GM19023 (cell line): ENCODE measurements around the gene ZDHHC11.
"Not testable (repeated sequence)": the region's sequence is repeated elsewhere in the genome, so short reads cannot be mapped to it uniquely, and the experiment has no call there.

Experiments used
- ATAC-seq: cut with Tn5 transposase; IDR thresholded peaks from one replicate; pipeline ENCODE4 v1.9.1; 2021; ENCODE audit warnings: mild to moderate bottlenecking, moderate library complexity; ENCODE audit not compliant: unreplicated experiment

ZDHHC11 gene

GRCh38 chr5:763998-764781 lies 86.6 kb downstream of the ZDHHC11 start:
- ATAC-seq: no peak

GRCh38 chr5:763397-763796 lies 87.4 kb downstream of the ZDHHC11 start:
- no peak for ATAC-seq

DNA sequence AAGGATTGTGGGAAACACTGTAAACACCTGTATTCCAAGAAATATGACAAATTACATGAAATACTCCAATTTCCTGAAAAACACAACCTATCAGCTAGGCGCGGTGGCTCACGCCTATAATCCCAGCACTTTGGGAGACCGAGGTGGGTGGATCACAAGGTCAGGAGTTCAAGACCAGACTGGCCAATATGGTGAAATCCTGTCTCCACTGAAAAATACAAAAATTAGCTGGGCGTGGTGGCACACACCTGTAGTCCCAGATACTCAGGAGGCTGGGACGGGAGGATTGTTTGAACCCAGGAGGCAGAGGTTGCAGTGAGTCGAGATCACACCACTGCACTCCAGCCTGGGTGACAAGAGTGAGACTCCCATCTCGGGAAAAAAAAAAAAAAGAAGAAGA lies 87.8 kb downstream of the ZDHHC11 start:
- ATAC-seq: not testable (repeated sequence)

DNA sequence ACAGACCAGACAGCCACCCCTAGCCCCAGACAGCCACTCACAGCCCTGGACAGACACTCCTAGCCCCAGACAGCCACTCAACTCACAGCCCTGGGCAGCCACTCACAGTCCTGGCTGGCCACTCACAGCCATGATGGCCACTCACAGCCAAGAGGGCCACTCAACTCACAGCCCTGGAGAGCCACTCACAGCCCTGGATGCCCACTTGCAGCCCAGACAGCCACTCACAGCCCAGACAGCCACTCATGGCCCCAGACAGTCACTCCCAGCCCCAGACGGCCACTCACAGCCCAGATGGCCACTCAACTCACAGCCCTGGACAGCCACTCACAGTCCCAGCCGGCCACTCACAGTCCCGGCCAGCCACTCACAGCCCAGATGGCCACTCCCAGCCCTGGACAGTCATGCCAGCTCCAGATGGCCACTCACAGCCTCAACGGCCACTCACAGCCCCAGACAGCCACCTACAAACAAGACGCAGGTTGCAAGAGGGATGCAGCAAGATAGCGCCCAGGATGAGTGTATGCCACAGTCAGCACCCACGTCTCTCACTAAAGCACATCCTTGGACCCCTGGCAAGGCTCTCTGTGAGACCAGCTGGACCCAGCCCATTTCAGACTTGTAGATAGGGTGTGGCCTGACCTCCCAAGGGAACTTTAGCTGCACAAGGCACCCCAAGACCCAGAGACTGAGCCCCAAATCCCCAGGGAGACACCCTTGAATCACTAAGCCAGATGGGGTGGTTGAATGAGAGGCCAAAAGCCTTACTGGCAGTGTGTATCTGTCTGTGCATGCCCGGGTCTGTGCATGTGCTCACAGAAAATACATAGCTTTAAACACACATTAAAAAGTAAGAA lies 88.7 kb downstream of the ZDHHC11 start:
- ATAC-seq: no peak

GRCh38 chr5:761059-761771 lies 89.6 kb downstream of the ZDHHC11 start:
- ATAC-seq: no peak

- ATAC-seq: no peak
These were observed 90.3 kb downstream of the ZDHHC11 start for GRCh38 chr5:760363-761058.

GRCh38 chr5:759781-760362 lies 90.9 kb downstream of the ZDHHC11 start:
- no peak for ATAC-seq

- no peak for ATAC-seq
These were observed 91.6 kb downstream of the ZDHHC11 start for GRCh38 chr5:759111-759751.

DNA sequence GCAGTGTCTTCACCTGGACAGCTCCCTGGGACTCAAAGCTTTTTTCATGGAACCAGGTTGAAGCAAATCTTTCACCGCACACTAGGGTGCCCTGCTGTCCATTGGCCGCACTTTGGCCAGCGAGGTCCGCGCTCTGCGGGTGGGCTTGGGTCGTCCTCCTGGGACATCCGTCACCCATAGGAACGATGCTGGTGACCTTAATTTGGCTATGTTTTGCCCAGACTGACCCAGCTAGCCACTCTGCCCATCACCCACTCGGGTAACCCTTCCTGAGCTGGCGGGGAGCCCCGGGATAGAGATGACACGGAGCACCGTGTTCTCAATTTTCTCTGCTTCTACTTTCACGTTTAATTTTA lies 92.1 kb downstream of the ZDHHC11 start:
- ATAC-seq: no peak

- ATAC-seq: no peak
These were observed 92.7 kb downstream of the ZDHHC11 start for GRCh38 chr5:757931-758697.

DNA sequence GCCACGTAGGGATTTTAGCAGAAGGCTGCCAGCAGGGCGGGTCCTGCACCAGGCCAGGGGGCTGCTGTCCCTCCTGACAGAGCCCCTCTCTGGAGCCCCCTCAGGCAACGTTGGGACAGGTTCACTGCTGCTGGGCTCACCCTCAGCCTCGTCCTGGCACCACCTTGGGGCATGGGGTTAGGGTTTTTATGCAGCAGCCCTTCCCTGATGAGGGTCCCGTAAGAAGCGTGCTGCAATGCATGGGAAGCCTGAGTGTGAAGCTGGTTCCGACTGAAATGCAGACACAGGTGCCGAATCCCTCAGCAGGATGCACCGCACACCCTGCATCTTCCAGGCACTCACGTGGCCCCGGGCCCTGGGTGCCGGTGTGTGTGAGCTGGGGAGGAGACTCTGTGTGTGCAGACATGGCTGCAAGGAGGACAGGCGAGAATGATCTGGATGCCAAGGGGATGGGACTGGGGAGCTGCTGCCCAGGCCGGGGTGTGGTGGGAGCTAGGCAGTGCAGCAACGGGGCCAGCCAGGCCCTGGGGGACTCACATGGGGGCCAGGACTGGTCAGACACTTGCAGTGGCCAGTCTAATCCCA lies 93.3 kb downstream of the ZDHHC11 start:
- ATAC-seq: no peak

DNA sequence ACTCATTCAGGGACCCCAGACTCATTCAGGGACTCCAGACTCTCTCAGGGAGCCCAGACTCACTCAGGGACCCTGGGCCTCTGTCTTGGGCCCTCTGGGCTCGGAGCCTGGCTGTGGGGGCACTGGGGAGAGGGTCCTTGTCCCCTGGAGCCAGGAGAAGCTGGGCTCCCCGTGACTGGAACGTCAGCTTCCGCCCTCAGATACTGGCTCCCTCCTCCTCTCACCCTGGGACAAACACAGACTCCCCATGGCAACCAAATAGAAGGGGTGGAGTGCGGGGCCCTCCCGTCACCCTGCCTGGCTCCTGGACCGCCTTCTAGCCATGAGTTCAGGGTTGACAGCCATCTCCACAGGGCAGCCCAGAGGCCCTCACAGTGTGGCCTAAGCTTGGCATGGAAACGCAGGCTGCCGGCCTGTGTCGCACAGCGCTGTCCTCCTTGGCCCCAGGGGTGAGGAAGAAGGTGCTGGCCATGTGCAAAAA lies 93.9 kb downstream of the ZDHHC11 start:
- no peak for ATAC-seq

- no peak for ATAC-seq
These were observed 94.6 kb downstream of the ZDHHC11 start for GRCh38 chr5:756171-756570.

DNA sequence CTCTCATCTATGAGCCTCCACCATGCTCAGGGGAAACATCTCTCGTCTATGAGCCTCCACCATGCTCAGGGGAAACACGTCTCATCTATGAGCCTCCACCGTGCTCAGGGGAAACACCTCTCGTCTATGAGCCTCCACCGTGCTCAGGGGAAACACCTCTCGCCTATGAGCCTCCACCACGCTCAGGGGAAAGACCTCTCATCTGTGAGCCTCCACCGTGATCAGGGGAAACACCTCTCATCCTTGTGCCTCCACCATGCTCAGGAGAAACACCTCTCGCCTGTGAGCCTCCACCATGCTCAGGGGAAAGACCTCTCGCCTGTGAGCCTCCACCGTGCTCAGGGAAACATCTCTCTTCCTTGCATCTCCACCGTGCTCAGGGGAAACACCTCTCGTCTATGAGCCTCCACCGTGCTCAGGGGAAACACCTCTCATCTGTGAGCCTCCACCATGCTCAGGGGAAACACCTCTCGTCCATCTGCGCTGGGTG lies 96.6 kb downstream of the ZDHHC11 start:
- ATAC-seq: not testable (repeated sequence)

DNA sequence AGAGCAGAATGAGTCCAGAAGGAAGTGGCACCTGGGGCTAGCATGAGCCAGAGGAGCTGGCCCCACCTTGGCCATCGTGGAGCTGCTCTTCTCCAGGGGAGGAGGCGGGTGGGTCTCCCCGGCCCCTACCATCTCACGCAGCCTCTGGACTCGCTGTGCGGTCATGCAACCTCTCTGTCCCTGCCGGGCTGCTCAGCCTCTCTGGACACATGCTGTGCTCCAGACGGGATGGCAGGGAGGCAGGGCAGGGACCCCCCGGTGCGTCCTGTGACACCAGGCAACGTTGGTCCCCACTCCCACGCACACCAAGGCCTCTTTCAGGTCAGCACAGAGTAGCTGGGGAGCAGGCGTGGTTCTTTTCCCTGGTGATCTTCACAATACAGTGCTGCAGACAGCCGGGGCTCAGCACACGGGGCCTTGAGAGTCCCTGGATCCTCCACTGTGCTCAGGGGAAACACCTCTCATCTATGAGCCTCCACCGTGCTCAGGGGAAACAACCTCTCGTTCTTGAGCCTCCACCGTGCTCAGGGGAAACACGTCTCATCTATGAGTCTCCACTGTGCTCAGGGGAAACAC lies 97.1 kb downstream of the ZDHHC11 start:
- not testable (repeated sequence) for ATAC-seq

GRCh38 chr5:752532-753115 lies 98.2 kb downstream of the ZDHHC11 start:
- not testable (repeated sequence) for ATAC-seq

DNA sequence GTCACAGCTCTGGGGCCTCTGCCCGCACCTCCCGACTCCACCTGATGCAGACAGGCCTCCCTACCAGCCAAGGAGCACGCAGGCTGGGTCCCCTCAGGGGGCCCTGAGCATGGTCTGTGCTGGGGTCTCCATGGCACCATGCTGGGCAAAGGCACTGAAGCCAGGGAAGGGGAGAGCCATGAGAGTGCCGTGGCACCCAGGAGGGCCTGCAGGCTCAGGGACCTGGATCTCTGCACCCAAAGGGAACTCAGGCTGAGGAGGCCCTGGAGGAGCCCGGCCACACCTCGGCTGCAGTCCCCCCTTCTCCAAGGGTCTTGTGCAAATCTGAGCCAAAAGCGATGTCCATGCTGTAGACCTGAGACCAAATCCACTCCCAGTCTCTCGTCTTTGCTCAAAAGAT lies 98.8 kb downstream of the ZDHHC11 start:
- not testable (repeated sequence) for ATAC-seq

DNA sequence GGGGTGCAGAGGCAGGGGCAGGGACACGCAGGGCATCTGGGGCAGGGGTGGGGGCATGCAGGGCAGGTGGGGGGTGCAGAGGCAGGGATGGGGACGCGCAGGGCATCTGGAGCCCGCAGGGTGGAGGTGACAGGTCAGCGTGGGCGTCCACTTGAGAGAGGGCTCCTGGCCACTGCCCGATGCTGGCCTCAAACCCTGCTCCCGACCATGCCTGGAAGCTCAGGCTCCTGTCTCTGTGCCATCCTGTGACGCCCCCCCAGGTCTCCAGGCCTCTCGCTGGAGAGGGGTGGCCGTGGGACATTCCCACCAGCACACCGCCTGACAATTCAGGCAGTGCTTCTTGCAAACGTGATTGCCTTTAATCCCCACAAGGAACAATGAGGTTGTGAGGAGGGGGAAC lies 99.3 kb downstream of the ZDHHC11 start:
- ATAC-seq: no peak
